Measurements from ENCODE around the gene MOGAT1.

MOGAT1 gene

DNA sequence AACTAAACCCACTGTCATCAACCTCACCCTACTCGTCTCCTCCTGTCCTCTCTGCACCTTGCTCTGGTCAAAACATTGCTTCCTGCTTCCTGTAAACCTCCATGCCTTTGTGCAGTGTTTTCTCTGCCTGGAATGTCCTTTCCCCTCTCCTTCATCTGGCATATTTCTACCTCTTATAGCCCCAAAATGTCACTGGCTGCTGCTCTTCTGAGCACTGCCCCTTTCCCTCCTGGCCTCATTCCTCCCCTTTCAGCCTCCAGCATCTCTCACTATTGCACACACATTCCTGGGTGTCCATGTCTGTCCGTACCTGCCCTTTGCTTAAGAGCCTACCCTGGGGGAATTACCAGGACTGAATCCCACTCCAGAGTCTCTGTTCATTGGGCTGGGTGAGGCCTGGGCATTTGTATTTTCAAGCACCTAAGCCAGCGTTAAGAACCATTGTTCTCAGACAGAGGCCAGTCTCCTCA lies 84.9 kb downstream of the MOGAT1 start:
- Histone ChIP-seq H3K36me3 (ENCODE audit: low read length) (no peaks in the 10 kb centered on the region), H3K79me2 (ENCODE audit: insufficient read depth, low read length) (no peaks in the 10 kb centered on the region), H3K27me3 (ENCODE audit: low read length) (no peaks in the 10 kb centered on the region), H3K9ac (ENCODE audit: low read length) (no peak overlapping the region), H3F3A (ENCODE audit: insufficient read depth) (no peaks in the 10 kb centered on the region), H3K4me3 (ENCODE audit: insufficient read depth, low read length, poor library complexity, severe bottlenecking) (no peak overlapping the region), H2AFZ (ENCODE audit: low read depth, low read length, severe bottlenecking) (no peak overlapping the region), H3K9me2 (replicated peaks; ENCODE audit: insufficient read depth, low read length) (no peaks in the 10 kb centered on the region), H3K9me3 (ENCODE audit: insufficient read depth, low read length) (no peaks in the 10 kb centered on the region), H3K27ac (ENCODE audit: low read depth, low read length) (no peak overlapping the region), H4K20me1 (ENCODE audit: low read depth, low read length) (no peaks in the 10 kb centered on the region), H3K4me2 (ENCODE audit: low read depth, low read length, poor library complexity, severe bottlenecking) (no peak overlapping the region)
- no peak for TF ChIP-seq EZH2phosphoT487 (conservative IDR thresholded peaks at IDR 0.05; ENCODE audit: low read length)
- TF ChIP-seq, protein P1, sequence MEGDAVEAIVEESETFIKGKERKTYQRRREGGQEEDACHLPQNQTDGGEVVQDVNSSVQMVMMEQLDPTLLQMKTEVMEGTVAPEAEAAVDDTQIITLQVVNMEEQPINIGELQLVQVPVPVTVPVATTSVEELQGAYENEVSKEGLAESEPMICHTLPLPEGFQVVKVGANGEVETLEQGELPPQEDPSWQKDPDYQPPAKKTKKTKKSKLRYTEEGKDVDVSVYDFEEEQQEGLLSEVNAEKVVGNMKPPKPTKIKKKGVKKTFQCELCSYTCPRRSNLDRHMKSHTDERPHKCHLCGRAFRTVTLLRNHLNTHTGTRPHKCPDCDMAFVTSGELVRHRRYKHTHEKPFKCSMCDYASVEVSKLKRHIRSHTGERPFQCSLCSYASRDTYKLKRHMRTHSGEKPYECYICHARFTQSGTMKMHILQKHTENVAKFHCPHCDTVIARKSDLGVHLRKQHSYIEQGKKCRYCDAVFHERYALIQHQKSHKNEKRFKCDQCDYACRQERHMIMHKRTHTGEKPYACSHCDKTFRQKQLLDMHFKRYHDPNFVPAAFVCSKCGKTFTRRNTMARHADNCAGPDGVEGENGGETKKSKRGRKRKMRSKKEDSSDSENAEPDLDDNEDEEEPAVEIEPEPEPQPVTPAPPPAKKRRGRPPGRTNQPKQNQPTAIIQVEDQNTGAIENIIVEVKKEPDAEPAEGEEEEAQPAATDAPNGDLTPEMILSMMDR (IDR thresholded peaks at IDR 0.05; ENCODE audit: insufficient read depth, low read length, poor library complexity, severe bottlenecking): no peak

DNA sequence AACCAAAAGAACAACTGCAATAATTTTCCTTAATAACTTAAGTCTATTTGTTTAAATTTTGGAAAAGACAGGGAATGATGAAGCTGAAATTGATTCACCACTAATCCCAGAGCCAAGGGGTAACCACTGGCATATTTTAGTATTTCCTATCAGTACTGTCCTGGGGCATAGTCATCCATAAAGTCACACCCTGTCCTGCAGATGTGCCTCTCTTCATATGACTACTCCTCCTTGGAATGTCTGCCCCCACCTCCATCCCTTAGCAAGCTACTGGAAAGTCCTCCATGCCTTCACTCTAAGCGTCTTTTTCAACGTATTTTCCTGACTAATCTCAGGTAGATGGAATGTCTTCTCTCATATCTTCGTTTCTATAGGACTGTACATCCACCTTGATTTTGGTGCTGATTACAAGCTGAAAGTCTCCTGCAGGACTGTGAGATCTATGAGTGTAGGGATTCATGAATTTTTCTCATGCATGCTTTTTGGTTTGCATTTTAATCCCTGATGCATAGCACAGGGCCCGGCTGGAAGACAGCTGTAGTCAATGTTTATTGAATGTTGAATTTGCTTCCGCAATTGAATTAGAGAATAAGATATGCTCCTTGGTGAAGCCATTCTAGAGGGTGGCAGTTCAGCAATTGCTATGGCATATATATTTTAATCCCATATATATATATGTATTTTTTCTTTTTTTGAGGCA lies 85.6 kb downstream of the MOGAT1 start:
- no peaks in the 10 kb centered on the region for H3K9me3 ChIP-seq (ENCODE audit: insufficient read depth, low read length)
- H3K27ac ChIP-seq (ENCODE audit: low read depth, low read length): no peak overlapping the region
- H3K27me3 ChIP-seq (ENCODE audit: low read length): no peaks in the 10 kb centered on the region
- H2AFZ ChIP-seq (ENCODE audit: low read depth, low read length, severe bottlenecking): no peak overlapping the region
- no peaks in the 10 kb centered on the region for H3K36me3 ChIP-seq (ENCODE audit: low read length)
- H3K9me2 ChIP-seq (replicated peaks; ENCODE audit: insufficient read depth, low read length): no peaks in the 10 kb centered on the region
- H3K79me2 ChIP-seq (ENCODE audit: insufficient read depth, low read length): no peaks in the 10 kb centered on the region
- TF ChIP-seq, protein P1 (IDR thresholded peaks at IDR 0.05; ENCODE audit: insufficient read depth, low read length, poor library complexity, severe bottlenecking): no peak
- TF ChIP-seq EZH2phosphoT487 (conservative IDR thresholded peaks at IDR 0.05; ENCODE audit: low read length): no peak
- H3K9ac ChIP-seq (ENCODE audit: low read length): no peak overlapping the region
- H3F3A ChIP-seq (ENCODE audit: insufficient read depth): no peaks in the 10 kb centered on the region
- H3K4me3 ChIP-seq (ENCODE audit: insufficient read depth, low read length, poor library complexity, severe bottlenecking): no peak overlapping the region
- H3K4me2 ChIP-seq (ENCODE audit: low read depth, low read length, poor library complexity, severe bottlenecking): no peak overlapping the region
- no peaks in the 10 kb centered on the region for H4K20me1 ChIP-seq (ENCODE audit: low read depth, low read length)

All from SU-DHL-6 (cell line).